NCI-H226 (cell line): Measurements from ENCODE around the gene RFTN2.
"Not testable (repeated sequence)": the region's sequence is repeated elsewhere in the genome, so short reads cannot be mapped to it uniquely, and the experiment has no call there.

Experiments
- DNase-seq: peaks from one replicate; pipeline ENCODE4 v3.0.0-alpha.2; 2015

Gene RFTN2

DNA sequence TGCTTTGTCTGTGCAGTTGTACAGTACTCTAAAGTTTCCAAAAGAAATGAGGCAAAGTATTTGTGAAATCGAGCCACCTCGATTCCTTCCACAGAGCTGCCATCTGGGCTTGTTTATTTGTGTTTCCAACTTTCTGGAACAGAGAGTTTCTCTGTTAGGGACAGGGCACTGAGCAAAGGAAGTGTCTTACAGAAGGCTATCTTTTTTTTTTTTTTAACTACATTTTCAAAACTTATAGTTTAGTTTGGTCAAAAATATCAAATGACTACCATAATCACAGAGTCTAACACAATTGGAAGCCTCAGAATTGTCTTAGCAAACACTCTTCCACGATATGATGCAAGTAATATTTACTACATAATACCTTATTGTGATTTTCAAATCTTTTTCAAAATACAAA is 796 bp downstream of the RFTN2 start:
- no peak for DNase-seq

DNA sequence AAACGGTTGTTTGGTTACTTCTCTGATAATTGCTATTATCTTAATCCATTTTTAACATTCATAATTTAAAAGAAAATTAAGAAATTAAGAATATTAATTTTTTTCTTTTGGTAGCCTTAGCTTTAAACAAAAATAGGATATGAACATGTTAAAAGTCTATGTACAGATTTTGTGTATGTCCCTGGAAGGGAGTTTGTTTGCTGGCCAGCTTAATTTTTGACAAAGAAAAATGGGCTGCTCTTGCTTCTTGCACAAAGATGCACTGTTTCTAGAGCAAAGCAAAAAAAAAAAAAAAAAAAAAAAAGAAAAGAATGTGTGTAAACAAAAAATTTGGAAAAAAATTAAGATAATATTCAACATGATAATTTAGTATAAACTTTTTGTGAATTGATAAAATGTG is 1.3 kb downstream of the RFTN2 start:
- DNase-seq, result no peak

DNA sequence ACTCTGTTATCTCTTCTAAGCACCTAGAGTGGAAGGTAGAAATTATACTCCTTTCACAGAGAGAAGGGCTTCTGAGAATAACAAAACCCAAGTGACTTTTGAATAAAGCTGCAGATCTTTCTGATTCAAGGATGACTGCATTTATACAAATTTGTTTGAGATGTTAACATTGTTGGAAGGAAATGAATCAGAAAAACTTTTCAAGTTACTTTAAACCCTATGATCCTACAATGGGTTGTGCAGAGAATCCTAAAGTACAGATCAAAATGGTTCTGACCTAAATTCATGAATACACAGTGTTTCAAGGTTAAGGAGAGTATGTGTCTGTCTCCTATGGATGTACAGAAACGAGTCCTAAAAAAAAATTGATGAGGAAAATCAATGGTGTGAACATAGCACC is 1.8 kb downstream of the RFTN2 start:
- DNase-seq, result no peak

DNA sequence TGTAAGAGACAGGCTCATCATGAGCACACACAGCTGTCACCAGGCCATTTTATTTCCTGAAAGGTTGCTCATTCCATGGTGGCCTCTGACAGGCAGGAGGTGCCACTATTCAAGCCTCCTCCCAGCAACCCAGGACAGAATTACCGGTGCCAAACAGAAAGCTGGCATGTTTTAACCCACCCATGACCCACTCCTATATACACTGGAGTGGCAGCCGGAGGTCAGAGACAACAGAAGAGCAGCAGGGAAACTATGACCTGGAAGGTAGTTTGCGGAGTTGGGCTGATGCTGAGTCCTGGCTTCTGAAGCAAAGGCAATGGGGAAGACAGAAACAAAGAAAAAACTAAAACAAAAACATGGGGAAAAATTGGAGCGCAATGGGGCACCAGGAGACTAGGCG is 2.3 kb downstream of the RFTN2 start:
- DNase-seq, result no peak

DNA sequence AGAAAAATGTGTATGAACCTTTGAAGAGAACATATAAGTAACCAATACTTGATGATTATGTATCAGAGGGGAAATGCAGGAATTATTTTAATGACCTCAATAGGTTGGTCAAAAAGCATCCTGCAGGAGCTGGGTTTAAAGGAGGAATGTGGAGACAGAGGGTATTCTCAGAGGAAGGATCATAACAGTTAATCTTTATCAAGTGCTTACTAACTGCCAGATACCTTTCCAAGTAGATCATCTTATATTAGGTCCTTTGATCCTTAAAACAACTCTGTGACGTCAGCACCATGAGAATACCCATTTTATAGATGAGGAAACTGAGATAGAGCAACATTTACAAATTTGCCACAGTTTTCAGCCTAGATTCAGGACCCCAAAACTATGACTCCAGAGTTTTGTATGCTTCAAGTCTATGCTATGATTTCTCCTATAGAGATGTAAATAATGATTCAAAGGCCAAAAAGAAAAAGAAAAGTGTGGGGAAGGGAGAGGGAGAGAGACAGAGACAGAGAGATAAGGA is 3.0 kb downstream of the RFTN2 start:
- DNase-seq, result no peak

DNA sequence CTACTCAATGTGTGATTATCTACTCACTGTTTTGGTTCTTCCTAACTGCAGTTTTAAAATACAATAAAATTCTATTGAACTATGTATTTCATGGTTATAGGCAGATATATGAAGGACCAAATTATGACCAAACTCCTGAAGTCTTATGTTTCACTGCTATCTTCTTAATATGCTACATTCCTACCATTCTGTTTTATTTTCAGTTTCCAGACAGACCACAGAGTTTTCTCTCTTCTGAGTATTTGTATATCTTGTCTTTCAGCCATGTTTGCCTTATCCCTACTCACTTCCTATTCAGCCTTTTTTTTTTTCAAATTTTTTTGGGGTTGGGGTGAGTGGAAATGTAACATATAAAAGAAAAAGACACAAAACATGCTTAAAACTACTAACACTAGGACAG is 6.3 kb downstream of the RFTN2 start:
- DNase-seq, result no peak

DNA sequence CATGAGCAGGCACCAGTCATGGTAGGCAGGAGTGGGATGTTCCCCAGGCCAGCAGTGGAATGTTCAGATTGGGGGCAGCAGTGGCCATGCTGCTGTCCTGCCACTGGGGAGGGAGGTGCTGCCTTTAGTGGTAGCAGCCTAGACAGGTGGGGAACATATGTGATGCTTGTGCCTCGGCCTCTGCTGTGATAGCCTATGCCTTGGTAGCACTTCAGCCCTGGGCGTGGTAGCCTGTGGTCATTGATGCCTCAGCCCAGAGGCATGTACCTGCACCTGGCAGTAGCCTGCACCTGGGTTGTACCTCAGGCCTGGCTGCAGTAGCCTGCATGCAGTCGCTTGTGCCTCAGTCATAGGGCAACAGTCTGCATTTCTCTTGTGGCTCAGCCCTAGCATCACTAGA is 7.1 kb downstream of the RFTN2 start:
- no peak for DNase-seq

DNA sequence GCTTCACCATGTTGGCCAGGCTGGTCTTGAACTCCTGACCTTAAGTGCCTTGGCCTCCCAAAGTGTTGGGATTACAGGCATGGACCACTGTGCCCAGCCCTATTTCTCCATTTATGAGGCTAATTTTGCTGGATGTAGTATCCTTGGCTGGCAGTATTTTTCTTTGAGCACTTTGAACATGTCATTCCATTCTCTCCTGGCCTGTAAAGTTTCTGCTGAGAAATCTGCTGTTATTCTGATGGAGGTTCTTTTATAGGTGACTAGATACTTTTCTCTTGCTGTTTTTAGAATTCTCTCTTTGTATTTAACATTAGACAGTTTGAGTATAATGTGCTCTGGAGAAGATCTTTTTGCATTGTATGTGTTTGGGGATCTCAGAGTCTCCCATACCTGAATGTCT is 9.1 kb downstream of the RFTN2 start:
- DNase-seq, result no peak

DNA sequence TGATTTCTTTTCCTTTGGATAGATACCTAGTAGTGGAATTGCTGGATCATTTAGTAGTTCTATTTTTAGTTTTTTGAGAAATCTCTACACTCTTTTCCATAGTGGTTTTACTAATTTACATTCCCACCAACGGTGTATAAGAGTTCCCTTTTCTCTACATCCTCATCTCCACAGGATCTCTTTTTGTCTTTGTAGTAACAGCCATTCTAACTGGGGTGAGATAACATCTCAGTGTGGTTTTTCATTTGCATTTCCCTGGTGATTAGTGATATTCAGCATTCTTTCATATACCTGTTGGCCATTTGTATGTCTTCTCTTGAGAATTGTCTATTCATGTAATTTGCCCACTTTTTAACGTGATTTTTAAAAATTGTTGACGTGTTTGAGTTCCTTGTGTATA is 13.8 kb downstream of the RFTN2 start:
- DNase-seq, result no peak

DNA sequence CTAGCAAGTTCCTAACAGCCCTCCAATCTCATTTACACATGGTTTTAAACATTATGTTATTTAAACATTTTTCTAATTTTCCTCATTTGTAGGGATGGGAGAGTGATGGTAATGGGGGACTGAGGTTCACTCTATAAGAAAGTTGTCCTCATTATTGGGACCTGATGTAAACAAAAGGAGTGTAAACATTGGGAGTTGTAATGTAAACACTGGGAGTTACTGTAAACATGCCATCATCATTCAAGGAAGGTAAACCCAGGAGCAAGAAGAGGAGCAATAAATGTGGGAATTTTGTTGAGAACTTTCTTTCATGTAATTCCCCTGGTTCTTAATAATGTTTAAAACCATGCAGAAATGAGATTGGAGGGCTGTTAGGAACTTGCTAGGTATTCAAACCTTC is 17.8 kb downstream of the RFTN2 start:
- DNase-seq, result no peak

DNA sequence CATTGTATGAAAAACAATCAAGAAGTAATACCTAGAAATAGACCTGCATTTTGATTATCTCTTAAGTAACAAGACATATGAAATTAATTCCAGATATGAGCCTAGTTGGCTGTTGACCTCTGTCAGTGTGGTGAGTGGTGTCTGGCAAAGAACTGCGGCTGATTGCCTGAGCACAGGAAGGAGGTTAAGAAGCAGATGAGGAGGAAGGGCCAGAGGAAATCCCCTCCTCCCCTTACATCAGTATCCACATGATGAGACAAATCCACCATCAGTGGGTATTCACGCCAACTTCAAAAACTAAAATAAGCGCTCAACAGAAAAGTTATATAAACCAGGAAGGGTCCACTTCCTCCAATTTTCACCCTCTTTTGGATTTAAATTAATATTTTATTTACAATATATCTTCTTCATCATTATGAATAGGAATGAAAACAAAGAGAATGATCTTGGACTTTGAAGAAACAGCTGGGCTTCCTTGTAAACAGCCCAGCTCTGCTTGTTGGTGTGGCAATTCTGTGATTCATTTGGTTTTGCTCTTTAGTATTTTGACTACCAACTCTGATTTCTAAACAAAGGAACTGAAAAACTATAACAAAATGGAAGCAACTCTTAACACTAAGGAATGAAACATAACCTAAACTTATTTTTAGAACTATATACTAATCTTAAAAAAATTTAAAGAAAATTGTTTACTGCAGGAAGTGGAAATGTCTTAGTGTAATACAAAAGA is 27.3 kb downstream of the RFTN2 start:
- no peak for DNase-seq

DNA sequence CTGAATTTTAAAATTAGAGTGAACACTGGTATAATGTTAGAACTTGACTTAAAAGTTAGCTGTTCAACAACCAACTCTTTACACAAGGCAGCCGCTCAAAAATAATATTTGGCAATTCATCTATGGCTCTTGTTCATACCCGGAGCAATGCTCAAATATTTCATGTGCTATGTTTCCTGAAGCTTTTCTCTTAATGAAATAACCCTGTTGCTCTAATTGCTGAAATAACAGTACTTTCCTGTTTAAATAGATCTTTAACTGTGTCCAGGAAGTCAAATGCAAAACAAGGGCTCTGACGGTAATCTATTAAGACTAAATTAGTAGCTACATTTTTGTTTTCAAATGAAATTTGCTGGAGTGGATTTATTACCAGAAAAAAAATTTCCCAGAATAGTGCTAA is 33.7 kb downstream of the RFTN2 start:
- DNase-seq, result no peak

DNA sequence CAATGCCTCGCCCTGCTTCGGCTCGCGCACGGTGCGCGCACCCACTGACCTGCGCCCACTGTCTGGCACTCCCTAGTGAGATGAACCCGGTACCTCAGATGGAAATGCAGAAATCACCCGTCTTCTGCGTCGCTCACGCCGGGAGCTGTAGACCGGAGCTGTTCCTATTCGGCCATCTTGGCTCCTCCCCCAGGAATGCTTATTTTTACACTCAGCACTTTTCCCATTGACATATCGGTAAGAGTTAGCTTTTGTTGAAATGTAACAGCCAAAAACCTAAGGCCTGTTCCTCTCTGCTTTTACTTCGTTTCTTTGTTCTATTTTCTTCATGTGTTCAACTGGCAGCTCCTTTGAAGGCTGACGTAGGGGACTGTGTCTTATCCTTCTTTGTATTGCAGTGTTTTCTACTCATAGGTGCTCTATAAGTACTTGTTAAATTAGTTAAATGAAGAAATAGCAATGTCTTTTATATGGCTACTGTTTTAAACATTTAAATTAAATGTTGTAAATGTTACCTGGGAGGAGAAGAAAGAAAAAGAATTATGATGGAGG is 34.7 kb downstream of the RFTN2 start:
- DNase-seq, result not testable (repeated sequence)

DNA sequence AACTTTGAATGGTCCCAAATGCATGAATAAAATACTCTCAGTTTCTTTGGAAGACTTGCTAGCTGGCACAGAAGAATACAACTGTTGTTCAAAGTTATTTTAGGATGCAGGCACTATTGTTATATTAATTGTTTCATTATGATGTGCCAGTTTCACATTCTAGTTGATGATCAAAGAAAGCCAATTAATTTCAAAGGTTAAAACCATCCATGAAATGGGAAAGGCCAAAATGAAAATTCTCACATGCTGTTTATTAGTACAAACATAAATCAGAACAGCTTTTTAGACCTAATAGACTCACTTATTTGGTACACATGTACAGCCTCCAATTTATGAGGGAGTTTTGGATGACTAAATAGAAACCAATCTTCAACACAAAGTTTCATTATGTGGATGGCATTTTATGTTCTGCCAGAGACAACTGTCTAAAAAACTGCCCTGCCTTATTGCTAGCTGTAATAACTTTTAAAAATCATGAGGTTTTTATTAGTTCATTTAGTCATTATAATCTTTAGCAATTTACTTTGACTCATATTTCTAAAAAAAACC is 42.2 kb downstream of the RFTN2 start:
- DNase-seq, result no peak

DNA sequence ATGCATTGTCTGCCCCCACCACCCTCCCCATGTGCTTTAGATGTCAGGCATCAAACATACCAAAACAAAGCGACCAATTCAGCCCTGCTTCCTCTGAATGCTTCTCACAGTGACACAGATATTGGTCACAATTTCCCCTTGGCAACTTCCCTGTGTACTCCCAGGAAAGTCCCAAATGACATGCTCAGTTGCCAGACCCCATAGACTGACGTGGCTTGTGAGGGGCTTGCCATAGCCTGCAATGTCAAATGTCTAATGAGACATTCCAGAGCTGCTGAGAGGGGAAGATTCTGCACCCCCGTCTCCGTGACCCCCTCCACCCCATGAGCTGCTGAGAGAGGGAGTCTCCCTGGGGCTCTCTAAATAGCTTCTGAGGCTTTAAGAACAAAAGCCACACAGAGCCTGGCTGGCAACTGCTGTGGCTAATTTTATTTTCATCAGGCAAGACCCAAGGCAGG is 47.3 kb downstream of the RFTN2 start:
- no peak for DNase-seq

DNA sequence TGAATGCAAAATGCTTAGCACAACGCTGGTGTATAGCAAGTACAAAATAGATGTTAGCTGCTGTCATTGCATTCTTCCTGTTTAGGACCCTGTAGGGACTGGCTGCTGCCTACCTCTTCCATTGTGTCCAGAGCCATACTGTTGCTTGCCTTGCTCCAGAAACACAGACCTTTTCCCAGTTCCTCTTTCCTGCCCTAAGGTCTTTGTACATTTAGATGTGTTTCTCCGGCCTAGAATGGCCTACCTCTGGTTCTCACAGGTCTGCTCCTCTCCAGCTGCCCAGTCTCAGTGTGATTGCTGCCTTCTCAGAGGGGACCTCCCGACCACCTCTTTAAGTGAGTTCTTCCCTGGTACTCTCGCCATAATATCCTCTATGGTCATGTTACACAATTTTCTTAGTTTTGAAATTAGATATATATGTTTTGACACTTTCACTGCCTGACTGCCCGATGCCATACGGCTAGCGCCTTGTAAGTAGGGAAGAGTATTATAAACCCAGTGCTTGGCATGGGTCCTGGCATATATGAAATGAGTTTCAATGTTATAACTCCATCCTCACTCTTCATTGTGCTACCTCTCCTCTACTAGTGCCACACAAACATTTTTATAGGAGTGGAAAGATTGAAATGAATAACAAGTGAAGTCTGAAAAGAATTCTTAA is 48.3 kb downstream of the RFTN2 start:
- no peak for DNase-seq

DNA sequence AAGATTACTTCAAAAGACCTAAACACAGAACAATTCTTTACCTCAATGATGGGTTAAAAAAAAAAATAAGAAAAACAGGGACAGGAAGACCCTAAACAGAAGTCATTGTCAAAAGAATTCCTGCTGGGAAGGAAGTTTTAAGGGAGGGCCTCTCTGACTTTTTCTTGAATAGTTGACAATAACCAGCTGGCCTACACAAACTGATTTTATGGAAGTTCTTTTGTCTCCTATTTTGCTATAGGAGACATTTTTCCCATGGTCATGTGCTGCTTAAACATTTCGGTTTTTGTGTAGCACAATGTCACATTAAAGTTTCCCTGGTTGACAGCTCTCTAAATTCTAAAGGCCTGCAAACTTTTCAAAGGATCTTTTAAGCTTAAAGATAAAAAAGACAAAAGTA is 55.3 kb downstream of the RFTN2 start:
- DNase-seq, result no peak

DNA sequence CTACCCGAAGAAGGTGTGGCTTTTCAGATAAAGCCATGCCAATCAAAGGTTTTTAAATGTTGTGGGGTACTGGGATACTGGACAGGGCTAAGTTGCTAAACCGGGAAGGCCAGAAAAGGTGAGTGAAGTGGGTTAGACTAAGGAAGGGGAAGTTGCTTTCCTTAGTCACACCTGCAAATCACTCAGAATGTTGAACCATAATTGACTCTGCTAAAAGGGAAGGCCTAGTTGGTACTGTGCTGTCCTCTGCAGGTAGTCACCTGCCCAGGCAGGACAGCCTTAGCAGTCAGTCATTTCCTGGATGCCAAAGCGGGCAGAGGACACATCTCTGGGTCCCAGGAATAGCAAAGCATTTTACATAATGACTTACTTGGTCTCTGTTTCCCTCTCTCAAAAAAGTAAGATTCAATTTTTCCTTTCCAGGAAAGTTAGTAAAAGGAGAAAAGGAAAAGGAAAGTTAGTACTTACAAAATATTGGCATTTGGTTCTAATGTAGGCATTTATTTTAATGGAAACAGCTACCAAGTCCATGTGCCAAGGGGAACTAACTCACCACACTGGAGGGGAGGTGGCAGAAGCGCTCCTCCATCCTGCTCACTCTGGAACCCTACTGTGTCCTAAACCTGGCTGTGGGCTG is 60.3 kb downstream of the RFTN2 start:
- DNase-seq, result no peak

DNA sequence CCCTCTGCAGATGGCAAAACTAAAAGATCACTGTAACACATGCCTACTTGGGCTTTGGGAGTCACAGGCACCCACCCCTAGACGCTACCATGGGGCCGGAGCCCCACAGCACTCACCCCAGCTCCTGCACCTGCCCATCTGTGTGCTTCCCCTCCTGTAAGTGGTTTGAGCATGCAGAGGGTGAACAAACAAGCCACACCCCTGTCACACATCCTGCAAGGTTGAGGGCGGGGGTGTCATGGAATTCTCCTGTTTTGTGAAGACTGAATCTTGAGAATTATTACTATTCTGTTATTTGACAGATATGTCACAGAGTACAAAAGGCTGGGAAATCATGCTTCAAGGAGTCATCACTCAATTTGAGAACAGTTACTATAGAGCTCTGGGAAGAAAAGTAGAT is 60.9 kb downstream of the RFTN2 start:
- DNase-seq, result no peak

DNA sequence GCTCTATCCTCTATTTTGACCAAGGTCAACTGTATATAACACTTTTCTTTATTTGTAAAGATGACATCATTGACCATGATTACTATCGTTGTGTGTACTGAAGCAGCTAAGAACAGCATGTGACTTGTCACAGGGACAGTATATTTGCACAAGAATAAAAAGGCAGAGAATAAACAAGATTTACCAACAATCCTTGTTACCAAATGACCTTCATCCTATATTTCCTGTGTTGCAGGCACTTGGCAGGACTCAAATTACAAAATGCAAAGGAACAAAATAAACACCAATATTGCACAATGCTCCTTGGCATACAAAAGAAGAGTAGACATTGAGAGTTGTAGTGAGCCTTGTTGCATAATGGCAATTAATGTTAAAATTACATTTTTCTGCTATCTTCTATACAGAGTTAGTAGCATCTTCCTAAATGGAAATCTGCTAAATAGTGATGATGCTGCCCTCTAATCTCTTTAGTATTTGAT is 61.8 kb downstream of the RFTN2 start:
- DNase-seq, result no peak

DNA sequence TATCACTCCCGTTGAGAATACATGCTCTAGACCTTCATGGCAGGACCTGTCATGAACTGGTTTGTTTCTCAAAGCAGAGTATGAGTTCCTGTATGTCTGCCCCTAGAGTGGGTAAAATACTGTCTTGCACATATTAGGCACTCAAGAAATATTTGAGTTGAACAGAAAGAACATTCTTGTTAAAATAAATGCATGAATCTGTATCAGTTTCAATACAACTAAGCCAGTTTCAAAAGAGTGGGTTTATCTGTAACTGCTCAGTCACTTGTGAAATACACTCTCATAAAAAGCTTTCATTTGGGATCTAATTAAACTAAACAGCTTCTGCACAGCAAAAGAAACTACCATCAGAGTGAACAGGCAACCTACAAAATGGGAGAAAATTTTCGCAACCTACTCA is 69.2 kb downstream of the RFTN2 start:
- no peak for DNase-seq

DNA sequence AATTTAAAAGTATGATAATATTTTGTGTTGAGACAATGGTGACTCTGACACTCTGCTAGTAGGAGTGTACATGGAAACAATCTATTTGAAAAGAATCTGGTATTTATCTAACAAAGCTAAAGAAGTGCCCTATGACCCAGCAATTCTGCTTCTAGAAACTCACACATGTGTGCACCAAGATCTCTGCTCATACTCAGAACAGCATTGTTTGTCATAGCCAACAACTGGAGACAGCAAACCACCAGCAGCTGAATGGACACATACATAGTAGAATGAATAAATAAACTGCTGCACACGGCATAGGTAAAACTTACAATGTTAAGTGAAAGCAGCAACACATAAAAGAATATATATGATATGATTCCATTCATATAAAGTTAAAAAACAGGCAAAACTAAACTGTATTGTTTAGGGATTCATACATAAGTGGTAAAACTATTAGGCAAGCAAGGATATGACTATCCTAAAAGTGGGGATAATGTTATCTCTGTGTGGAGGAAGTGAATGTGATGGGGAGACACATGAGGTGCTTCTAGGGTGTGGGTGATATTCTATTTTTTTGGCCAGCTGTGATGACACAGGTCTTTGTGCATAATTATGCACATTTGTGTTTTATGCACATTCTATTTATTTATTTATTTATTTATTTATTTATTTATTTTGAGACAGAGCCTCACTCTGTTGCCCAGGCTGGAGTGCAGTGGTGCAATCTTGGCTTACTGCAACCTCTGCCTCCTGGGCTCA is 71.1 kb downstream of the RFTN2 start:
- no peak for DNase-seq

DNA sequence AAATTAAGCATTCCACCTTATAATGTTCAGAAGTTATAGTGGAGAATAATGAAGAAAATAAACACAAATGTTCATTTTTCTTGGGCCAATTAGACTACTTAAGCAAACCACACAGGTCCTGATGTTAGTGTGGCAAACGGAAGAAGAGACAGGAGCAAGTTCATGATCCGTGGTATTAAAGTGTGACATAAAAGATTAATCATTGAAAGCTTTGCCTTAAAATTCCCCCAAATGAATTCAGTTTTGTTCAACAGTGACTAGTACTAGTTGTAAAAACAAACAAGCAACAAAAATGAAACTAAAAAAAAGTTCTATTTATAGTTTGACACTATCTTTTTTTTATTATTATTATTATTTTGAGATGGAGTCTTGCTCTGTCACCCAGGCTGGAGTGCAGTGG is 73.7 kb downstream of the RFTN2 start:
- DNase-seq, result no peak
